Stimulated activated CD8-positive, alpha-beta memory T cell treated with anti-CD3 and anti-CD28 coated beads, Interleukin-15, amount 100 ng/mL, for 1 hour (primary cell): ENCODE measurements around the gene FMO4.
"Not testable (repeated sequence)": the region's sequence is repeated elsewhere in the genome, so short reads cannot be mapped to it uniquely, and the experiment has no call there.

ENCODE experiments used
- DNase-seq: peaks from one replicate; pipeline ENCODE4 v3.0.0-alpha.2; 2020; ENCODE audit warnings: low read depth

FMO4 gene

GRCh38 chr1:171313835-171314320 is at the start of gene FMO4:
Gene FMO4 (plus strand): TSS chr1:171314183. CDS start chr1:171319826, 5,643 bp downstream.
- peak; percentile 60 for DNase-seq

- no peak for DNase-seq
Measured at GRCh38 chr1:171265686-171266085, 48.3 kb upstream of the FMO4 start.

- no peak for DNase-seq
Measured at GRCh38 chr1:171266930-171267329, 47.1 kb upstream of the FMO4 start.

- no peak for DNase-seq
Measured at GRCh38 chr1:171267391-171267790, 46.6 kb upstream of the FMO4 start.

GRCh38 chr1:171270806-171271205 is 43.2 kb upstream of the FMO4 start:
- no peak for DNase-seq

- no peak for DNase-seq
Measured at GRCh38 chr1:171277534-171277933, 36.4 kb upstream of the FMO4 start.

GRCh38 chr1:171279234-171279633 is 34.7 kb upstream of the FMO4 start:
- DNase-seq, result no peak

GRCh38 chr1:171279678-171280077 is 34.3 kb upstream of the FMO4 start:
- DNase-seq, result no peak

GRCh38 chr1:171280599-171280998 is 33.4 kb upstream of the FMO4 start:
- no peak for DNase-seq

- DNase-seq, result no peak
Measured at GRCh38 chr1:171286032-171286705, 27.8 kb upstream of the FMO4 start.

GRCh38 chr1:171290621-171291020 is 23.4 kb upstream of the FMO4 start:
- no peak for DNase-seq

GRCh38 chr1:171292799-171293198 is 21.2 kb upstream of the FMO4 start:
- DNase-seq, result no peak

GRCh38 chr1:171295383-171295782 is 18.6 kb upstream of the FMO4 start:
- not testable (repeated sequence) for DNase-seq

- no peak for DNase-seq
Measured at GRCh38 chr1:171295821-171296220, 18.2 kb upstream of the FMO4 start.

- DNase-seq, result no peak
Measured at GRCh38 chr1:171296897-171297296, 17.1 kb upstream of the FMO4 start.

- DNase-seq, result no peak
Measured at GRCh38 chr1:171298696-171299095, 15.3 kb upstream of the FMO4 start.

GRCh38 chr1:171299342-171299741 is 14.6 kb upstream of the FMO4 start:
- no peak for DNase-seq

- no peak for DNase-seq
Measured at GRCh38 chr1:171300401-171300800, 13.6 kb upstream of the FMO4 start.

GRCh38 chr1:171310661-171311087 is 3.3 kb upstream of the FMO4 start:
- no peak for DNase-seq

- no peak for DNase-seq
Measured at GRCh38 chr1:171311771-171312558, 2.0 kb upstream of the FMO4 start.

GRCh38 chr1:171313319-171313834 is 606 bp upstream of the FMO4 start:
- DNase-seq, result no peak

- no peak for DNase-seq
Measured at GRCh38 chr1:171329251-171329650, 15.3 kb downstream of the FMO4 start.

GRCh38 chr1:171334024-171334640 is 20.1 kb downstream of the FMO4 start:
- no peak for DNase-seq
